Uterus (tissue), 2 donors: ENCODE results near the gene C10orf71.

Source experiments
- POLR2A ChIP-seq, 2 donors: fragments of 450-650 bp; IDR thresholded peaks; one replicate each; pipeline ENCODE4 v1.6.1; 2016; ENCODE audit warnings: antibody characterized with exemption in 2 of 2, mild to moderate bottlenecking in 1 of 2, moderate library complexity in 1 of 2
- TF ChIP-seq, protein P1 (sequence below), 4 experiments: fragments of 200-600 bp in 2 of 4; fragments of 450-650 bp in 2 of 4; sonication (generic) in 2 of 4; IDR thresholded peaks; one replicate each; pipeline ENCODE4 v1.5.1; 2016 to 2019; ENCODE audit warnings: antibody characterized with exemption in 4 of 4, mild to moderate bottlenecking in 2 of 4, moderate library complexity in 1 of 4

DNA sequence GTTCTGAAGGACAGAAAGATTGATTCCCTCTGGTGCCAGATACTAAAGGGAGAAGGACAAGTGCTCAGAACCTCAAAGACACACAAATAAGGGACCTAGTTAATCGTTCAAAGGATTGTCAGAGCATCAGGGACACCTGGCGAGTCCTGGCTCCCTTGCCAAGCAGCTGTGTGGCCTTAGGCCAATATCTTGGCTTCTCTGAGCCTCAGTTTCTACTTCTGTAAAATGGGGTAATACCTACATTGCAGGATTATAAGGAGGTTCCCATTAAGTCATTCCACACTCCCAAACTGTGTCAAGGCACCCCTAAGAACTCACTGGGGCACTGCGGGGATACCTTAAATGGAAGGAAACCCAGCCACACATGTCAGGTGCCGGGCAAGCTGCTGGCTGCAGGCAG, 67.5 kb downstream of the C10orf71 start:
- TF ChIP-seq, protein P1, sequence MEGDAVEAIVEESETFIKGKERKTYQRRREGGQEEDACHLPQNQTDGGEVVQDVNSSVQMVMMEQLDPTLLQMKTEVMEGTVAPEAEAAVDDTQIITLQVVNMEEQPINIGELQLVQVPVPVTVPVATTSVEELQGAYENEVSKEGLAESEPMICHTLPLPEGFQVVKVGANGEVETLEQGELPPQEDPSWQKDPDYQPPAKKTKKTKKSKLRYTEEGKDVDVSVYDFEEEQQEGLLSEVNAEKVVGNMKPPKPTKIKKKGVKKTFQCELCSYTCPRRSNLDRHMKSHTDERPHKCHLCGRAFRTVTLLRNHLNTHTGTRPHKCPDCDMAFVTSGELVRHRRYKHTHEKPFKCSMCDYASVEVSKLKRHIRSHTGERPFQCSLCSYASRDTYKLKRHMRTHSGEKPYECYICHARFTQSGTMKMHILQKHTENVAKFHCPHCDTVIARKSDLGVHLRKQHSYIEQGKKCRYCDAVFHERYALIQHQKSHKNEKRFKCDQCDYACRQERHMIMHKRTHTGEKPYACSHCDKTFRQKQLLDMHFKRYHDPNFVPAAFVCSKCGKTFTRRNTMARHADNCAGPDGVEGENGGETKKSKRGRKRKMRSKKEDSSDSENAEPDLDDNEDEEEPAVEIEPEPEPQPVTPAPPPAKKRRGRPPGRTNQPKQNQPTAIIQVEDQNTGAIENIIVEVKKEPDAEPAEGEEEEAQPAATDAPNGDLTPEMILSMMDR (IDR thresholded peaks at IDR 0.05): no peak
- TF ChIP-seq POLR2A (IDR thresholded peaks at IDR 0.05): no peak
